Neural progenitor cell (in vitro differentiated cells): Measurements from ENCODE around the gene KIDINS220.
A peak's percentile ranks its signal among the peaks of the same experiment; 100 is the strongest.

Source experiments
- CTCF ChIP-seq: fragments of 200-600 bp; sonication (generic); IDR thresholded peaks from 2 replicates; pipeline ENCODE4 v1.5.1; 2017; ENCODE audit warnings: antibody characterized with exemption, mild to moderate bottlenecking
- EZH2 ChIP-seq: fragments of 200-600 bp; sonication (generic); IDR thresholded peaks from 2 replicates; pipeline ENCODE4 v1.6.1; 2017; ENCODE audit warnings: antibody characterized with exemption, mild to moderate bottlenecking, moderate library complexity

- TF ChIP-seq CTCF (peak; percentile 72), EZH2 (no peak)
Observed at GRCh38 chr2:8693157-8693821, 144.1 kb downstream of the KIDINS220 start.
